ENCODE results near the gene DAAM2.

DNA sequence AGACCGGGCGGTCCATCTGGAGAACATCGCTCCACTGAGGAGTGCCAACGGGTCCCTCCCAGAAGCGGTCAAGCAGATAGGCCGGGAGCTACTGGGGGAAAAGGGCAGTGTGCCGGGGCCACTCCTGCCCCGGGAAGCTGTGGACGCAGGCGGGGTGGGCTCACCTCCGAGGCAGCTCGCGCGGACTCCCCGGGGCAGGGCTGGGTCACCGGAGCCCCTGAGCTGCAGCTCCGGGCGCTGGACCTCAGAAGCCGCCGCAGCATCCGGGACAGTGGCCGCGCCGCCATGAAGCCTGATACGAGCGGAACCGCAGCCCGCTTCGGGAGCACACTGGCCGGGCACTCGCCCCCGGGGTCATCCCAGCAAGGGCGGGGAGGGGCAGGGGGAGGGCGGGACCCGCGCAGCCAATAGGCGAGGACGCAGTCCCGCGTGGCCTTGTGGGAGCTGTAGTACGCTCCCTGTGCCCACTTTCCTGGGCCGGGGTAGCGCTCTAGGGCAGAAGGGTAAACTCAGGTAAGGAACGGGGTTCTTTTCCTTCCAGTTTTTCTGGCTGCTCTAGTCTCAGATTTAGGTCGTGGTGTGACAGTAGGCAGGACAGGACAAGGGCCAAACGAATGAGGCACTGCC is 142.1 kb downstream of the DAAM2 start, which contains the start of gene MOCS1:
- TF ChIP-seq GATA2 (IDR thresholded peaks at IDR 0.05; ENCODE audit: low read depth, low read length) (no peak), GATA3 (IDR thresholded peaks at IDR 0.05; ENCODE audit: low read depth, low read length) (no peak)

Measured in SH-SY5Y (cell line).